HEK293T (cell line): Measurements from ENCODE around the gene ABHD3.

Source experiments
- ARNT ChIP-seq: fragments of 450-650 bp; IDR thresholded peaks from 2 replicates; pipeline ENCODE4 v1.6.1; 2017; ENCODE audit warnings: mild to moderate bottlenecking
- BHLHE40 ChIP-seq: fragments of 450-650 bp; IDR thresholded peaks from 2 replicates; pipeline ENCODE4 v1.6.1; 2016; ENCODE audit warnings: mild to moderate bottlenecking, moderate library complexity, borderline replicate concordance
- FOXK2 ChIP-seq: fragments of 450-650 bp; IDR thresholded peaks from 2 replicates; pipeline ENCODE4 v1.6.1; 2016; ENCODE audit warnings: mild to moderate bottlenecking
- FOXM1 ChIP-seq: fragments of 450-650 bp; IDR thresholded peaks from 2 replicates; pipeline ENCODE4 v1.6.1; 2017; ENCODE audit warnings: mild to moderate bottlenecking, borderline replicate concordance
- HDGF ChIP-seq: fragments of 450-650 bp; IDR thresholded peaks from 2 replicates; pipeline ENCODE4 v1.6.1; 2017; ENCODE audit warnings: antibody characterized with exemption, borderline replicate concordance
- SP1 ChIP-seq: fragments of 450-650 bp; IDR thresholded peaks from 2 replicates; pipeline ENCODE4 v1.6.1; 2017

DNA sequence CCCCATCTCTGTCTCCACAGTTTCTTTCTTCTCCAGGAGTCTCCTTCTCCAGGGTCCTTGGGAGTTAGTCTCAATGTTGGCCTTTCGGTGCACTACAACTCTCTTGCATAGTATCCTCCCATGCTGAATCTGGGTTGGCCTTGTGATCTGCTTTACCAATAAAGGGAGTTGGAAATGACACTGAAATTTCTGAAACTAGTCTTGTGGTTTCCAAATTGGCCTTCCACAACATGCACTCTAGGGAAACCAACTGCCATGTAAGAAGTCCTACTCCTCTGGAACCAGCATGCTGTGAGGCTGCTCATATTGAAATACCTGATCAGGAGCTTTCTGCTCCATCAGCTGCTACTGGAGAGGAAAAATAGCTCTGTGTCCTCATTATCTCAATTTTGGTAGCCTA, 9.9 kb upstream of the ABHD3 start:
- TF ChIP-seq HDGF (no peak), FOXM1 (no peak), FOXK2 (no peak), SP1 (no peak), BHLHE40 (no peak), ARNT (no peak)
